Activated CD8-positive, alpha-beta memory T cell treated with anti-CD3 and anti-CD28 coated beads, Interleukin-2, amount 50 U/mL, for 1 hour (primary cell): ENCODE measurements around the gene DSCAML1.

Source experiments
- DNase-seq: peaks from one replicate; pipeline ENCODE4 v3.0.0-alpha.2; 2020; ENCODE audit errors: extremely low read depth

The DSCAML1 gene

DNA sequence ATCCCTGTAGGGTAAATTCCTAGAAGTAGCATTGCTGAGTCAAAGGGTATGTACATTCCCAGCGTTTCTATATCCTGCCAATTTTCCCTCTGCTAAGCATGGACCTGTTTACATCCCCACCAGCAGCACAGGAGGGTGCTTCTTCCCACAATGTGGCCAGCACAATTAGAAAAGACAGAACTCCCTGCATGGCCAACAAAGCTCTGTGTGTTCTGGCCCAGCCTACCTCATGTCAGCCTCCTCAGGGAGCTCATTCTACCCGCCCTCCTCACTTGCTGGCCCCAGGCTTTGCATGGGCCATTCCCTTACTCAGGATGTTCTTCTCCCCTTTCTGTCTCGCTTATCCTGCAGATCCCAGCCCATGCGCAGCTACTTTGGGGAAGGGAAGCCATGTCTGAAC, 186.1 kb downstream of the DSCAML1 start:
- no peak for DNase-seq

DNA sequence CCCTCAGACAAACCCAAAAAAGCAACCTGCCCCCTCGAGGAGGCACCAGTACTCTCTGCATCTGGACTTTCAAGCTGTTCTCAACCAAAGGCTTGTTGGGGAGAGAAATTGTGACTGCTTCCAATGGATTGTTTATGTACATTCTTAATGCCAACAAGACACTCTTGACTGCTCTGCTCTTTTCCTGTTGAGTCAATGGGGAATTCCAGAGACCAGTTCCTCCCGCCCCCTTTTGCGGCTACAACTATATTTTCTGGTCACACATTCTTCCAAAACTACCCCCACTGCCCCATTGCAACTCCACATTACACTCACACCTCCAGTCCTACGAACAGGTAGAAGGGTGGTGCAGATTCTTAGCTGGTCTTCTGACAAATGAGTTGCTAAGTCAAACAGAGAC, 187.0 kb downstream of the DSCAML1 start:
- no peak for DNase-seq

DNA sequence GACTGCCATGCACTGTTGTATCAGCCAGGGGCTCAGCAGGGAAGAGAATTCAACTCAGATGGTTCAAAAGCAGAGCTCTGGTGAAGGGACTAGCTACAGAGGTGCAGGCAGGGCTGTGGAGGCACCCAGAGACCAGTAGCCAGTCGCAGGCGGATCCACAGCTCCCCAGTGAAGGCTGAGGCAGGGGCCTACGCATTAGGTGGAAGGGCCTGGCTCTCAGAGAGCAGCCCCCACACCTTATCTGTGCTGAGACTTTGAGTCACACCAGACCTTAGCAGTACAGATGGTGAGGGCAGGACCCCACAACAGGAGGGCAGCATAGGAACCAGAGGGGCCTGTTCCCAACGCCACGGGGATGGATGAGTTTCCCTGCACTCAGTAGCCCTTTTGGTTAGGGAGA, 189.6 kb downstream of the DSCAML1 start:
- no peak for DNase-seq

DNA sequence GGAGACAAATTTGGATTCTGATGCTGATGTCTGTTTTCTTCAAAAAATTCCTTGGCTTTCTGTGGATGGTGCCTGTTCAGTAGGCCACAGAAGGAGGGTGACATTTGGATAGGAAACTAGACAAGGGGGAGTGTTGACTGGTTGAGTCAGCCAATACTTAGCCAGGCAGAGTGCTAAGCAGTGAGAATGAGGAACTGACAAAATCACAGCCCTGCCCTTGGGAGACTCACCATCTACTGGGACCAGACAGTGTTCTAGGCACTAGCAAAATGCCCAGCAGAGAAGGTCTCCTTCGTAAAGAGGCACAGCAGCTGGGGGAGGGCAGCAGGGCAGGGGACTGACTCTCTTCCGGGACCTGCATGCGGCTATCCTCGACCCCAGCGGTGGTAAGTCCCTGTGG, 190.2 kb downstream of the DSCAML1 start:
- no peak for DNase-seq

- no peak for DNase-seq
Measured at GRCh38 chr11:117606211-117606610, 190.8 kb downstream of the DSCAML1 start.

DNA sequence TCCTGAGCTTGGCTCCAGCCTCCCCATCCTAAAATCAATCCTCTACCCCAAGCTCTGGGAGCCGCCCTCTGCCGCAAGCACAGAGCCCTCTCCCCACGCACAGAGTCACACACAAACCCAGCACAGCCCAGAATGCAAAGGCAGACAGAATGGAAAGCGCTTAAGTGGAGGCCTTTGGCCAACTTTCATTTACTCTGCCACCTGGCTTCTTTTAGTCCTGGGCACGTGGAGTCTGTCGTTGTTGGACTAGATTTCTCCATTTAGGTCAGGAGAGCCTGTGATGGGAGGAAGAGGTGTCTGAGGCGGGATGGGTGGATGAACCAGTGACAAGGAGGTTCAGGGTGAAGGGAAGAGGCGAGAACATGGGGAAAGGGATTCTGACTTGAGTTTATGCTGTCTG, 191.7 kb downstream of the DSCAML1 start:
- DNase-seq = no peak

- no peak for DNase-seq
Measured at GRCh38 chr11:117604336-117604995, 192.6 kb downstream of the DSCAML1 start.

DNA sequence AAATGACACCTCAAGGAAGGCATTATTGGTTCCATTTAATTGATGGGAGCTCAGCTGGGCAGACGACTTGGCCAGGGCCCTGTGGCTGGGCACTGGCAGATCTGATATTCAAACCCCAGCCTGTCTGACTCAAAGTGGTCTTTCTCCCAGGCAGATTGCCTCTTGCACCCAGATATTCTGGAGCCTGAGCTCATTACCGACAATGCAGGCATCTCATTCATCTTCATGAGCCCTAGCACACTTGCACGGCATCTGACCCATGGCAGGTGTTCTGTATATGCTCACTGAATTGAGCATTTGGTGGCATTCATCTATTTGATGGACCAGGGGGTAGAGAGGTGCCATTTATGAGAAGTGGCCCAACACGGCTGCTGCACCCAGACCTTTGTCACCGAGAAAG, 193.1 kb downstream of the DSCAML1 start:
- no peak for DNase-seq

GRCh38 chr11:117601006-117601708, 195.9 kb downstream of the DSCAML1 start:
- DNase-seq = no peak

DNA sequence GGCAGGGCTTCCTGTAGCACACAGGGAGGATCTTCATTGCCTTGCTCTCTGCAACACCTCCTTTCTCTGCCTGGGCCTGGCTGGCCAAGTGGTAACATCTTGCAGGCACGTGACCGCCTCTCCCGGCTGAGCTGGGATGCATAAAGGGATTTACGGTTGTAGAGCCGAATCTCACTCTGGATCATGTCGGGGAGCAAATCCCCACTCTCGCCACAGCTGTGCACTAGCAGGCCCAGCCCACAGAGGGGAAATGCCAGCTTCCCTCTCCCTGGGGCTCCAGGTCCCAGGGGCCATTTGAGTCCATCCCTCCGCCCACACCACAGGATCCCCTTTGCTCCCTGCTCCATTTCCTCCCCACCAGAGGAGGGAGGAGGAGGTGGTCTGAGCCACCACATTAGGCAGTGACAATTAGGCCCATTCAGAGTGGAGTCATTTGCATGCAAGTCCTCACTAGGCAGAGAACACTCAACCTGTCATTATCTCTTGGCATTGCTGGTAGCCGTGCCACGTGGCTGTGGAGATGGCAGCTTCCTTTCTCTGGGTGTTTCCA, 196.7 kb downstream of the DSCAML1 start:
- no peak for DNase-seq

- DNase-seq = no peak
Measured at GRCh38 chr11:117597071-117597470, 199.9 kb downstream of the DSCAML1 start.

DNA sequence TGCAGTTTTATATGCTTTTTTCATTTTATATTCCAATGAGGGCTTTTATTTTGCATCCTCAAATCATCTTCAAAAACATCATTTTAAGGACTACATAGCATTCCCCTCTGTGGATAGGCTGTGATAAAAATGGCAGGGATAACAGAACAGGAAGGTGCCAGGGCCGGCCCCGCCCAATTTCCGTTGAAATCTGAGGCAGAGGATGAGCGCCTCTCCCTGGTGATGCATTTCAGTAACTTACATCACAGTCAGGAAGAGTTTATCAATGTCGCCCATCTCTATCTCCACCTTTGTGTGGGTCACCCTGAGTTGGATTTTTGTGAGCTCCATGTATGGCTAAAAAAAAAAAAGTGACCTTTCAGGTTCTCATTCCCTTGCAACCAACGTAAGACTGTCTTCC, 201.6 kb downstream of the DSCAML1 start:
- no peak for DNase-seq

DNA sequence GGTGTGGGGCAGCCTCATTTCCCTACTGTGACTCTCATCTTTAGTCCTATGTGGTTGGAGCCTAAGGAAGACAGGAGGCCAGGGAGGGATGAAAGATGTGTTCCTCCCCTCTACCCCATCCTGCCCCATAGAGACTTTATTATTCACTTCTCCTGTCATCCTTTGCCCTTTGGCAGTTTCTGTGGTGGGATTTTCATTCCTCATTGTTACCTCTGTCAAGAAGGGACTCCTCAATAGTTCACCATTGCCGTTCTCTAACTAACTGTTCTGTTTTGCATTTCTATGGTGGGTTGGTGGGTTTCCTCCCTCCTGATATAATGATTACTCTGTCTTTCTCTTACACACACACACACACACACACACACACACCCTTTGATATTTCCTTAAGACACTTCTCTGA, 202.3 kb downstream of the DSCAML1 start:
- no peak for DNase-seq

GRCh38 chr11:117593065-117593464, 204.0 kb downstream of the DSCAML1 start:
- no peak for DNase-seq

DNA sequence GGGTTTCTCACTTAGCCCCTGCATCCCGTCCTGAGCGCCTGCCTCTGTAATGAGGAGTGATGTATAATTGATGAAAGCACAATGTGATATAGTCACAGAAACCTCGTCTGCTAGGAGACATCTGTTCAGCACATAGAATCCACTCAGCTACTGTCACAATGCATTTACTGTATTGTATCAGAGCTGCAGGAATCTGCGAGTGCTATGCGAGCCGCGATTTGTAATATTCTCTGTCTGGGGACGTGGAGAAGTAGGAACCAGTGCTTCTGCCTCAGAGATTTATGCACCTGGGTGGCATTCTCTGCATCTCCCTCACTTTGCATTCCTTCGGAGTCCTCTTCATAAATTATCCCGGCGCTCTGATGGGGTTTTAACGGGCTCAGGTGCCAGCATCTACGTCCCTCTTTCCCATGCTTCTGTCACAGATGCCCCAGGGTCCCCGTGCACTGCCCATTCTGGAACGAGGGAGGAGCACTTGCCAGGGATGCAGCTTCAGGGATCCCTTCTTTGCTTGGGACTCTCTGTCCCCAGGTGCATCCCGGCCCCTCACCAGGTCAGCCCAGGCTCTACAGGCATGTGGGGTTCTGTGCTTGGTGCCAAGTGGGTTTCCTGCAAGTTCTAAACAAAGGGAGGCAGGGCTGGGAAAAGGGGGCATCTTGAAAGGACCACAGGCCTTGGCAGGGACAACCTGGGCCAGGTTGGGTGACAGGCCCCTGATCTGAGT, 205.5 kb downstream of the DSCAML1 start:
- no peak for DNase-seq

DNA sequence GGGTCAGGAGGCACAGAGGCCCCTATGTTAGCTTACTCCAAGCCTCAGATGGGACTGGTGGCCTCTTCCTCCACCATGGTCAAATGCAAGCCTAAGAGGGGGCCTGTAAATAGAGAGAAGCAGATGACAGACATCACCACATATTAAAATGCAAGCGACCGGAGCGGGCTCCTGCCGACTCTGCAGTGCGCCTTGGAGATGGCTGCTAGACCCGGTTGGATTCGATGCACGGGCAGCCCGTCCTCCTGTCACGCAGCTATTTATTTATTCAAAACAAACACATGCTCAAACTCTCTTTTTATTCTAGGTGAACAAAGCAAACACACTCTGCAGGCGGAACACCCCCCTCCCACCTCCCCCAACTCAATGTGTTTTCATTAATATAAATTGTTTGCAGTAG, 208.0 kb downstream of the DSCAML1 start:
- no peak for DNase-seq

DNA sequence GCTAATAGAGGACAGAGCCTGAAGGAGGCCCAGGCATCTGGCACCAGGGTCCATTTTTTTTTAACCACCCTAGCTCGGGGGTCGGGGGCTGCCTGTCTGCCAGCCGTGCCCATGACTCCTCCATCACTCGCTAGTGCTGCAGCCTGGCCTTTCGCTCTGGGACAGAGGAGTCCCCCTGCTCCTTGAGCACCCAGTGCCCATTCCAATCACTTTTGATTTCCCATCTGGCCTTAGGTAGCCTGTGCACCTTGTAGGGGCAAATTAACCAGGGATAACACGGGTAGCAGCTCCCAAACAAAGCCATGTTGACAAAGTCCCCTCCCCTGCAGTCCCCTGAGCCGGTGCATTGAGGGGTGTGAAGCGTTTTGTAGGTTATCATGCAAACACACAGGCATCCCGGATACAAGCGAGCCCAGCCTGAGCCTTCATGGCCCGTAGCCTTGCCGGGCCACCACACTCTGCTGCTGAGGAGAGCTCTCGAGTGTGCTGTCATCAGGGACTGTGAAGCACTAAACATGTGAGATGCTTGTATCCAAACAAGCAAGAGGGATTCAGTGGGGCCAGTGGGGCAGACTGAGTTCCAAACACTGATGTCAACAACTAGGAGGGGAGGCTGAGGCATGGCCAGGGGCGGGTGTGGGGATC, 208.7 kb downstream of the DSCAML1 start:
- no peak for DNase-seq

GRCh38 chr11:117587416-117587815, 209.6 kb downstream of the DSCAML1 start:
- no peak for DNase-seq

GRCh38 chr11:117586392-117586791, 210.6 kb downstream of the DSCAML1 start:
- no peak for DNase-seq

GRCh38 chr11:117585631-117586030, 211.4 kb downstream of the DSCAML1 start:
- no peak for DNase-seq

- DNase-seq = no peak
Measured at GRCh38 chr11:117584056-117584830, 212.8 kb downstream of the DSCAML1 start.
